ENCODE results near the gene ZEB1. TPM values are rescaled to one million over a fixed set of nuclear protein-coding genes. Genes with fewer than 3 reads are reported as not detected.

ZEB1 gene
- polyA plus RNA-seq, 1 donor from 2014 or later: 18.0 TPM

DNA sequence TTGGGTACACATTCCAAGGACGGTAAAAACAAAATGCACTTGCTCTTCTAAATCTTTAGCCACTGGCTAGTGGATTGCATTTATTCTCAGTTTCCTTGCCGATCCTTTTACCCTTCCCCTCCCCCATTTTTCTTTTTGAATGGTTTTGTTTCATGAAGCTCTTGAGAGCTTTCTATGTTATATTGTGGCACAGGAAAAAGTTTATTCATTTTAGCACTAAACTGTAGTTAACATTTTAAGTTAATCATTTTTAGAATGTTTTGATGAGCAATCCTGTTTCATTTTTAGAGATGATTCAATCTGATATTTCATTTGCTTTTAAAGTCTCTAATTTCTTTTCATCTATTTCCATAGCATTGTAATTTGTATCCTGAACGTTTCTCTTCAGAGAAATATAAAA lies 24.0 kb downstream of the ZEB1 start:
- Histone ChIP-seq H3K9ac (ENCODE audit: low read length) (no peak overlapping the region), H3F3A (ENCODE audit: insufficient read depth, low read length, poor library complexity, severe bottlenecking) (no peaks in the 10 kb centered on the region), H3K79me2 (replicated peaks; ENCODE audit: insufficient read depth, low read length) (peaks cover 90% of the 10 kb centered on the region), H3K27ac (ENCODE audit: low read length) (no peak overlapping the region), H3K27me3 (ENCODE audit: insufficient read depth, low read depth, low read length) (no peaks in the 10 kb centered on the region), H3K4me2 (ENCODE audit: low read length) (no peak overlapping the region), H3K36me3 (ENCODE audit: insufficient read depth, low read length) (no peaks in the 10 kb centered on the region), H3K9me2 (ENCODE audit: insufficient read depth, low read length) (no peaks in the 10 kb centered on the region), H2AFZ (ENCODE audit: low read depth, low read length) (no peak overlapping the region), H3K4me3 (ENCODE audit: low read length) (no peak overlapping the region), H4K20me1 (ENCODE audit: insufficient read depth) (no peaks in the 10 kb centered on the region), H3K9me3 (ENCODE audit: low read length) (no peaks in the 10 kb centered on the region)
- TF ChIP-seq RAD21 (conservative IDR thresholded peaks at IDR 0.05) (no peak), EP300 (conservative IDR thresholded peaks at IDR 0.05; ENCODE audit: poor library complexity, severe bottlenecking) (no peak), POLR2AphosphoS5 (IDR thresholded peaks at IDR 0.05) (no peak), MXI1 (conservative IDR thresholded peaks at IDR 0.05; ENCODE audit: poor library complexity, severe bottlenecking) (no peak), TAF1 (IDR thresholded peaks at IDR 0.05; ENCODE audit: low read depth) (no peak), SMC3 (conservative IDR thresholded peaks at IDR 0.05; ENCODE audit: poor library complexity) (no peak), REST (IDR thresholded peaks at IDR 0.05; ENCODE audit: borderline replicate concordance) (no peak), EZH2 (IDR thresholded peaks at IDR 0.05; ENCODE audit: borderline replicate concordance, insufficient read depth, low read length, poor library complexity, severe bottlenecking) (no peak)
- TF ChIP-seq, protein P1, sequence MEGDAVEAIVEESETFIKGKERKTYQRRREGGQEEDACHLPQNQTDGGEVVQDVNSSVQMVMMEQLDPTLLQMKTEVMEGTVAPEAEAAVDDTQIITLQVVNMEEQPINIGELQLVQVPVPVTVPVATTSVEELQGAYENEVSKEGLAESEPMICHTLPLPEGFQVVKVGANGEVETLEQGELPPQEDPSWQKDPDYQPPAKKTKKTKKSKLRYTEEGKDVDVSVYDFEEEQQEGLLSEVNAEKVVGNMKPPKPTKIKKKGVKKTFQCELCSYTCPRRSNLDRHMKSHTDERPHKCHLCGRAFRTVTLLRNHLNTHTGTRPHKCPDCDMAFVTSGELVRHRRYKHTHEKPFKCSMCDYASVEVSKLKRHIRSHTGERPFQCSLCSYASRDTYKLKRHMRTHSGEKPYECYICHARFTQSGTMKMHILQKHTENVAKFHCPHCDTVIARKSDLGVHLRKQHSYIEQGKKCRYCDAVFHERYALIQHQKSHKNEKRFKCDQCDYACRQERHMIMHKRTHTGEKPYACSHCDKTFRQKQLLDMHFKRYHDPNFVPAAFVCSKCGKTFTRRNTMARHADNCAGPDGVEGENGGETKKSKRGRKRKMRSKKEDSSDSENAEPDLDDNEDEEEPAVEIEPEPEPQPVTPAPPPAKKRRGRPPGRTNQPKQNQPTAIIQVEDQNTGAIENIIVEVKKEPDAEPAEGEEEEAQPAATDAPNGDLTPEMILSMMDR (IDR thresholded peaks at IDR 0.05; ENCODE audit: poor library complexity, severe bottlenecking): no peak

- Histone ChIP-seq H3K27ac (ENCODE audit: low read length) (no peak overlapping the region), H3K4me2 (ENCODE audit: low read length) (no peak overlapping the region), H3K9ac (ENCODE audit: low read length) (no peak overlapping the region), H3K79me2 (replicated peaks; ENCODE audit: insufficient read depth, low read length) (peaks cover 91% of the 10 kb centered on the region), H2AFZ (ENCODE audit: low read depth, low read length) (no peak overlapping the region), H4K20me1 (ENCODE audit: insufficient read depth) (no peaks in the 10 kb centered on the region), H3F3A (ENCODE audit: insufficient read depth, low read length, poor library complexity, severe bottlenecking) (no peaks in the 10 kb centered on the region), H3K9me3 (ENCODE audit: low read length) (no peaks in the 10 kb centered on the region), H3K9me2 (ENCODE audit: insufficient read depth, low read length) (no peaks in the 10 kb centered on the region), H3K36me3 (ENCODE audit: insufficient read depth, low read length) (no peaks in the 10 kb centered on the region), H3K27me3 (ENCODE audit: insufficient read depth, low read depth, low read length) (no peaks in the 10 kb centered on the region), H3K4me3 (ENCODE audit: low read length) (no peak overlapping the region)
- TF ChIP-seq EP300 (conservative IDR thresholded peaks at IDR 0.05; ENCODE audit: poor library complexity, severe bottlenecking) (no peak), POLR2AphosphoS5 (IDR thresholded peaks at IDR 0.05) (no peak), REST (IDR thresholded peaks at IDR 0.05; ENCODE audit: borderline replicate concordance) (no peak), EZH2 (IDR thresholded peaks at IDR 0.05; ENCODE audit: borderline replicate concordance, insufficient read depth, low read length, poor library complexity, severe bottlenecking) (no peak), MXI1 (conservative IDR thresholded peaks at IDR 0.05; ENCODE audit: poor library complexity, severe bottlenecking) (no peak), SMC3 (conservative IDR thresholded peaks at IDR 0.05; ENCODE audit: poor library complexity) (no peak), TAF1 (IDR thresholded peaks at IDR 0.05; ENCODE audit: low read depth) (no peak), RAD21 (conservative IDR thresholded peaks at IDR 0.05) (no peak)
- TF ChIP-seq, protein P1 (IDR thresholded peaks at IDR 0.05; ENCODE audit: poor library complexity, severe bottlenecking): no peak
These were observed 24.5 kb downstream of the ZEB1 start for GRCh38 chr10:31343551-31343950.

Data from neural cell (in vitro differentiated cells).